Measurements from ENCODE around the gene CCDC121.
"Not testable (repeated sequence)": the region's sequence is repeated elsewhere in the genome, so short reads cannot be mapped to it uniquely, and the experiment has no call there.

CCDC121 gene

DNA sequence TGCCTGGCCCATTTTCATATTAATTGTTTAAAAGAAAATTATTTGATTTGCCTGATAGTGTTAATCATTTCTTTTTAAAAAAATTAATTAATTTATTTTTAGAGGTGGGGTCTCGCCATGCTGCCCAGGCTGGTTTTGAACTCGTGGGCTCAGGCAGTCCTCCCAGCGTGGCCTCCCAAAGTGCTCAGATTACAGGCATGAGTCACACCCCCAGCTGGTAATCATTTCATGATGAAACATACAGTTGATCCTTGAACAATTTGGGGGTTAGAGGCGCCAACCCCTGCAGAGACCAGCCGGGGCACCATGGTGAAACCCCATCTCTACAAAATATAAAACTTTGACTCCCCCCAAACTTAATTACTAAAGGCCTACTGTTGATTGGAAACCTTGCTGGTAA, 8.0 kb upstream of the CCDC121 start:
- no peak for DNase-seq (ENCODE audit: low read depth)

GRCh38 chr2:27634291-27634690, 5.5 kb upstream of the CCDC121 start:
- DNase-seq (ENCODE audit: low read depth) = no peak

DNA sequence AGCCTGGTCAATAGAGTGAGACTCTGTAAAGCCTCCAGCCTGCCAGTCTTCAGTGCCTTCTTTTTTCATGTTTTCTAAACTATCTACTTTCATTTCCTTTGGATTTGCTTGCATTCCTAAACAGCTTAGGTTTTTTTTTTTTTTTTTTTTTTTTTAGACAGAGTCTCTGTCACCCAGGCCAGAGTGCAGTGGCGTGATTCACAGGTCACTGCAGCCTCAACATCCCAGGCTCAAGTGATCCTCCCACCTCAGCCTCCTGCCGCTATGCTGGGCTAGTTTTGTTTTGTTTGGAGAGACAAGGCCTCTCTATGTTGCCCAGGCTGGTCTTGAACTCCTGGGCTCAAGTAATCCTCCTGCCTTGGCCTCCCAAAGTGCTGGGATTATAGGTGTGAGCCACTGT, 1.4 kb upstream of the CCDC121 start:
- DNase-seq (ENCODE audit: low read depth) = not testable (repeated sequence)

- DNase-seq (ENCODE audit: low read depth) = no peak
Measured at GRCh38 chr2:27627963-27628766, 647 bp downstream of the CCDC121 start.

- not testable (repeated sequence) for DNase-seq (ENCODE audit: low read depth)
Measured at GRCh38 chr2:27626921-27627320, 1.9 kb downstream of the CCDC121 start.

DNA sequence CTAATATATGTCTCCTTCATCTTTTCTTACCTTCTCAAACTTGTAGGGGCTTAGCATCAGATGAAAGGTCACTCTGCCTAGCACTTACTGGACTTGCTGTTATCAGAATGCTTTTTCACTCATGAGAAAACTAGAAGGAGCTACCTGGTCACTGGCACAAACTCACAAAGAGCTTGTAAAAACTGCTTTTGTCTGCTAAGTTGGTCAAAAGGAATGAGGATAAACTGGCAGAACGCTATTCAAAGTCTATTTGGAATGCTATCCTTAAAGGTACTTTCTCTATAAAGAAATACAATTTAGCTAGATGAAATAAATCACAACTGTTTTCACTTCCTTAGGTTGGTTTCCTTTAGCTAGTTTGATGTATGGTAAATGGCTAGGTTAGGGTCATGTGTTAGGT, 2.5 kb downstream of the CCDC121 start:
- not testable (repeated sequence) for DNase-seq (ENCODE audit: low read depth)

DNA sequence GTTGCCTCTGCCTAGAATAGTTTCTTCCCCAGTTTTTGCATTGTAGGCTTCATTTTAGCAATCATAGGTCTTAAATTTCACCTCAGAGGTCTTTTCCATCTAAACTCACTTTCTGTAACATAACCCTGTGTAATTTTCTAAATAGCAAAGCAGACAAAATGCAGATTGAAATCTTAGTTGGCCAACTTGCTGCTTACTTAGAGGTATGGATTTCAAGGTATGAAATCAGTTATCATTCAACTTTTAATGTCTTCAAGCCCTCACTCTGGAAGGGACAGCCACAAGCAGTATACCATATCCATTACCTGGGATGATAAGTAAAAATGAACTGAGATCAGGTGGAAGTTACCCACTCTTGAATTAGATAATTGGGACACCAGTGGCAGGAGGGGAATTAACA, 3.9 kb downstream of the CCDC121 start:
- DNase-seq (ENCODE audit: low read depth) = no peak

- no peak for DNase-seq (ENCODE audit: low read depth)
Measured at GRCh38 chr2:27622921-27623384, 5.9 kb downstream of the CCDC121 start.

- DNase-seq (ENCODE audit: low read depth) = no peak
Measured at GRCh38 chr2:27621524-27621923, 7.3 kb downstream of the CCDC121 start.

- DNase-seq (ENCODE audit: low read depth) = no peak
Measured at GRCh38 chr2:27615316-27615715, 13.5 kb downstream of the CCDC121 start.

GRCh38 chr2:27613985-27614384, 14.8 kb downstream of the CCDC121 start:
- no peak for DNase-seq (ENCODE audit: low read depth)

DNA sequence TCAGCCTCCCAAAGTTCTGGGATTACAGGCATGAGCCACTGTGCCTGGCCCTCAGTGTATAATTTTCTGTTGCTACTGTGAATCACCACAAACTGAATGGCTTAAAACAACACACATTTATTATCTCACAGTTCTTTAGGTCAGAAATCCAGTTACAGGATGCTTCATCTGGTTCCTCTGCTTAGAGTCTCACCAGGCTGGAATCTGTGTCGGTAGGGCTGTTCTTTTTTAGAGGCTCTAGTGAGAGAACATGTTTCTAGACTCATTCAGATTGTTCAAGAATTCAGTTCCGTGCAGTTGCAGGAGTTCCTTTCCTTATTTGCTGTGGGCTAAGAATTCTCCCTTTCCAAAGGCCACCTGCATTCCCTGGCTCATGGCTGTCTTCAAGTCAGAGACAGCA, 22.2 kb downstream of the CCDC121 start:
- DNase-seq (ENCODE audit: low read depth) = no peak

DNA sequence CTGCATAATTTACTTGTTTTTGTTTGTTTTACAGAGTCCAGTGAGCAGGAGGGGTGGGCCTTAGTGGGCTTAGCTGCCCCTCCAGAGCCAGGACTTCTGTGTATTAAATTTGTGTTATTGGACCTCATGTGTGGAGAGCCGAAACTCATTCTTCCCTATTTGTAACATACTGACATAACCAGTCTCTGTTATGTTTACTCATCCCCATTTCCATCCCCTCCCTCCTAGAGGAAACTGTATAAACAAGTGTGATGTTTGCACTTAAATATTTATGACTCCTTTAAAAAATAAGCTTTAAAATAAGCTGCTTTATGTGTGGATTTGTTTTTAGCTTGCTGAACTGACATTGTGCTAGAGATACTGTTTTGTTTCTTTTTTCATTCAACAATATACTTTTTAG, 32.2 kb downstream of the CCDC121 start:
- no peak for DNase-seq (ENCODE audit: low read depth)

DNA sequence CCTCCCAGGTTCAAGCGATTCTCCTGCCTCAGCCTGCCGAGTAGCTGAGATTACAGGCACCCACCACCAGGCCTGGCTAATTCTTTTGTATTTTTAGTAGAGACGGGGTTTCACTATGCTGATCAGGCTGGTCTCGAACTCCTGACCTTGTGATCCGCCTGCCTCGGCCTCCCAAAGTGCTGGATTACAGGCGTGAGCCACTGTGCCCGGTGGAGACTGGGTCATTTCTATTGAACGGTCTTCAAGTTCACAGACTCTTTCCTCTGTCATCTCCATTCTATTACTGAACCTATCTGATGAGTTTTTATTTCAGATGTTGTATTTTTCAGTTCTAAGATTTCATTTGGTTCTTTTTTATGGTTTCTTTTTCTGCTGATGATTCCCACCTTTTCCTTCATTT, 33.4 kb downstream of the CCDC121 start:
- DNase-seq (ENCODE audit: low read depth) = not testable (repeated sequence)

GRCh38 chr2:27594020-27594703, 34.6 kb downstream of the CCDC121 start:
- not testable (repeated sequence) for DNase-seq (ENCODE audit: low read depth)

- DNase-seq (ENCODE audit: low read depth) = no peak
Measured at GRCh38 chr2:27593240-27593639, 35.6 kb downstream of the CCDC121 start.

- no peak for DNase-seq (ENCODE audit: low read depth)
Measured at GRCh38 chr2:27591745-27592144, 37.1 kb downstream of the CCDC121 start.

- DNase-seq (ENCODE audit: low read depth) = no peak
Measured at GRCh38 chr2:27588308-27588707, 40.5 kb downstream of the CCDC121 start.

GRCh38 chr2:27587025-27587424, 41.8 kb downstream of the CCDC121 start:
- no peak for DNase-seq (ENCODE audit: low read depth)

GRCh38 chr2:27584597-27584996, 44.2 kb downstream of the CCDC121 start:
- no peak for DNase-seq (ENCODE audit: low read depth)

DNA sequence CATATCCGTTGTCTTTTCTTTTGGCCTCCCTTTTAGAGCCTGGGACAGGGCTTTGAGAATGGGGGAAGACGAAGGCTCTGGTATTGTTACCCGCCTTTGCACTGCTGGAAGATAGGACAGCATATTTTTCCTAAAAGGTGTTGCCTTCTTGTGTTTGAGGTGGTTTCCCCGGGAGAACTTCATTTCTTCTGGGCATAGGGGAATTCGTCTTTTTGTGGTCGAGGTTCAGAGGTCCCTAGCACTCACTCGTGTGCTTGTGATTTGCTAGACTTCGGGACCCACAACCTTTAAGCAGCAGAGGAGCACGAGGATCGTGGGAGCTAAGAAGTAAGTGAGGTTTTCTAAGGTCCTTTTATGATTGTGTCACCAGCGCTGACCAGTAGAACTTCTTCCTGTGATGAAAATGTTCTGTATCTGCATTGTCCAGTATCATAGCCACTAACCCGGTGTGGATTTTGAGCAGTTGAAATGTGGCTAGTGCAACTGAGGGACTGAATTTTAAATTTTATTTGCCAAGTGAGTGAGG, 45.4 kb downstream of the CCDC121 start:
- DNase-seq (ENCODE audit: low read depth) = no peak

DNA sequence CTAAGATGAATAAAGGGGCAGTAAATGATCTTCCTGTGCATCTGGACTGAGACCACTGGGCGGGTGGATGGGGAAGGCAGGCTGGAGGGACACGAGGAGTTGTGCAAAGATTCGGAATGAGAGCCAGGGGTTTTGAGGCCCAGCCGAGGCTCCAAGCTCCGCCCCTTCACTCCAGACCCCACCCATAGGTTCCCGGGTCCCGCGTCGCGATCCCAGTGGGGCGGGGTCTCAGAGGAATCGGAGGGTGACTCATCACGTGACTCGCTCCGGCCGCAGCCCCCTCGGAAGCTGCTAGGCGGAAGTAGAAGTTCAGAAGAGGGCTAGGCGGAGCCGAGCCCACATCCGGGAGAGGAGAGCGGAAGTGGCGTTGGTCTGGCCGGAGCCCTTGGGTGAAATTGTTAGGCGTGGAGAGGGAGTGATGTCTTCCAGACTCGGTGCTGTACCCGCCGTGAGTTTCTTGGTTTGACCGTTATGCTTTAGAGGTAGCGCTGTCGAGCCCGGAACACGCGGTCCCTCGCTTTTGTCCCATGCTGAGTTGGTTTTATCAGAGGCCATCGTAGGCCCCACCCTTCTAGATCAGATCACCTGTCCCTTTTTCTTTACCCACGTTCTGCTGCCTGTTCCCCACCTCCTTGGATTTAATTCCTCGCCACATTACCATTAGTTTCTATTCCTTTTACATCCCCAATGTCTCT, 46.0 kb downstream of the CCDC121 start, which contains the start of gene ZNF512:
TSS of gene ZNF512 (plus strand) at position 348 of the 695 bp plus-strand sequence. CDS start at position 419, 71 bp downstream.
- DNase-seq (ENCODE audit: low read depth) = peak; percentile 78
